GM19397 (cell line): Measurements from ENCODE around the gene VSIG10L.

Source experiments
- ATAC-seq: cut with Tn5 transposase; IDR thresholded peaks from one replicate; pipeline ENCODE4 v1.9.1; 2021; ENCODE audit warnings: mild to moderate bottlenecking, moderate library complexity; ENCODE audit not compliant: unreplicated experiment

The VSIG10L gene

GRCh38 chr19:51365965-51366388 is 24.0 kb upstream of the VSIG10L start, which contains the start of gene ETFB:
ETFB (minus strand) TSS chr19:51366388; CDS start chr19:51366326, 62 bp downstream.
- no peak for ATAC-seq

GRCh38 chr19:51365211-51365964 is 23.4 kb upstream of the VSIG10L start:
- no peak for ATAC-seq

- ATAC-seq = no peak
Measured at GRCh38 chr19:51364200-51365106, 22.5 kb upstream of the VSIG10L start.

- no peak for ATAC-seq
Measured at GRCh38 chr19:51361239-51361638, 19.3 kb upstream of the VSIG10L start.

GRCh38 chr19:51359294-51359693 is 17.4 kb upstream of the VSIG10L start:
- no peak for ATAC-seq

- no peak for ATAC-seq
Measured at GRCh38 chr19:51357952-51358351, 16.0 kb upstream of the VSIG10L start.

- no peak for ATAC-seq
Measured at GRCh38 chr19:51356159-51356801, 14.3 kb upstream of the VSIG10L start.

GRCh38 chr19:51354742-51355148 is 12.8 kb upstream of the VSIG10L start:
- ATAC-seq = no peak

- no peak for ATAC-seq
Measured at GRCh38 chr19:51354103-51354741, 12.3 kb upstream of the VSIG10L start.

- ATAC-seq = no peak
Measured at GRCh38 chr19:51352783-51353360, 10.9 kb upstream of the VSIG10L start.

- ATAC-seq = no peak
Measured at GRCh38 chr19:51351266-51351990, 9.5 kb upstream of the VSIG10L start.

- no peak for ATAC-seq
Measured at GRCh38 chr19:51347209-51347928, 5.4 kb upstream of the VSIG10L start.

GRCh38 chr19:51346742-51347141 is 4.8 kb upstream of the VSIG10L start:
- no peak for ATAC-seq

- ATAC-seq = no peak
Measured at GRCh38 chr19:51345076-51345620, 3.2 kb upstream of the VSIG10L start.

GRCh38 chr19:51342631-51343569 is 961 bp upstream of the VSIG10L start:
- ATAC-seq = no peak

- ATAC-seq = no peak
Measured at GRCh38 chr19:51341066-51341465, 873 bp downstream of the VSIG10L start.

- peak; percentile 47 for ATAC-seq
Measured at GRCh38 chr19:51339687-51340656, 2.0 kb downstream of the VSIG10L start.
